Bronchial epithelial cell (primary cell): ENCODE results near the gene CXCL1. TPM values are rescaled to one million over a fixed set of nuclear protein-coding genes. Genes with fewer than 3 reads are reported as not detected.
A peak's percentile ranks its signal among the peaks of the same experiment; 100 is the strongest.

Experiments
- DNase-seq: peaks from one replicate; pipeline ENCODE4 v3.0.0-alpha.2; 2010; ENCODE audit warnings: low read depth
- FAIRE-seq: peaks from 2 replicates; lab custom pipeline; 2011; peaks lifted over from hg19 to GRCh38; lab: Jason Lieb, UNC
- H3K27me3 ChIP-seq: 2 replicates; pipeline ENCODE4 v1.5.1; 2011; ENCODE audit warnings: low read length; ENCODE audit not compliant: control insufficient read depth, insufficient read depth
- H3K36me3 ChIP-seq: 2 replicates; pipeline ENCODE4 v1.5.1; 2011; ENCODE audit warnings: low read length; ENCODE audit not compliant: control insufficient read depth, insufficient read depth
- H3K4me3 ChIP-seq: 2 replicates; pipeline ENCODE4 v1.5.1; 2011; ENCODE audit warnings: mild to moderate bottlenecking, low read depth, low read length, control low read depth
- total RNA-seq: library from RNA; depleted of rRNA; stranded (reverse); fragments of >200 nt; gene quantifications from 2 replicates; pipeline ENCODE4 v1.2.1, GENCODE V29; 2014
- TF ChIP-seq, protein P1 (sequence below): IDR thresholded peaks from 2 replicates; pipeline ENCODE4 v1.5.1; 2011; ENCODE audit warnings: mild to moderate bottlenecking, moderate library complexity, low read length, control low read depth, inconsistent platforms; ENCODE audit not compliant: insufficient read depth, severe bottlenecking

Gene CXCL1
- total RNA-seq, 1 donor from 2014 or later: 4.2 TPM

DNA sequence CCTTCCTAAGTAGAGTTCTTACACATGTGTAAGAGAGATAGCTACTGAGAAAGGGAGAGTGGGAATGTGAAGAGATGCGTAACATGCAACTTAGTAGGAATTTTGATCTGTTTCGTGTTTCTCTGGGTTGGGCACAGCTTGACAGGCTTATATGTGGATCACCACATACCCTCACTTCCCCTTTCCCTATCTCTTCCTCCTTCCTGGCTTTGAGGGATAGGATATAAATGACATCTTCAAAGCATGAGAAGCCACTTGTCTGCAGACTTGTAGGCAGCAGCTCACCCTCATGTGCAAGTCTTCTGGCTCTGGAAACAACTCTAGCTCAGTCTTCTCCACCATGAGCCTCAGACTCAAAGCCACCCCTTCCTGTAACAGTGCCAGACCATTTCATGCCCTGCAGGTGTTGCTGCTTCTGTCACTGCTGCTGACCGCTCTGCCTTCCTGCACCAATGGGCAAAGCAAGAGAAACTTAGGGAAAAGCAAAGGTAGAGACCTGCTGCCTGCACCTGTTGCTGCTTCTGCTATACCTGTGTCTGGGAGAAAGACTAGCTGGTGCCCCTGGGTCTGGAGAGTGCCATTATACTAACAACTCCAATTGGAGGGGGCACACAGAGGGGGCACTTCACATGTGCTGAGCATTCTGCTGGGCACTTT is 21.5 kb upstream of the CXCL1 start:
- H3K36me3 ChIP-seq: no peaks in the 10 kb centered on the region
- H3K27me3 ChIP-seq: no peaks in the 10 kb centered on the region
- FAIRE-seq (no peak), DNase-seq (no peak)
- no peak overlapping the region for H3K4me3 ChIP-seq
- TF ChIP-seq, protein P1, sequence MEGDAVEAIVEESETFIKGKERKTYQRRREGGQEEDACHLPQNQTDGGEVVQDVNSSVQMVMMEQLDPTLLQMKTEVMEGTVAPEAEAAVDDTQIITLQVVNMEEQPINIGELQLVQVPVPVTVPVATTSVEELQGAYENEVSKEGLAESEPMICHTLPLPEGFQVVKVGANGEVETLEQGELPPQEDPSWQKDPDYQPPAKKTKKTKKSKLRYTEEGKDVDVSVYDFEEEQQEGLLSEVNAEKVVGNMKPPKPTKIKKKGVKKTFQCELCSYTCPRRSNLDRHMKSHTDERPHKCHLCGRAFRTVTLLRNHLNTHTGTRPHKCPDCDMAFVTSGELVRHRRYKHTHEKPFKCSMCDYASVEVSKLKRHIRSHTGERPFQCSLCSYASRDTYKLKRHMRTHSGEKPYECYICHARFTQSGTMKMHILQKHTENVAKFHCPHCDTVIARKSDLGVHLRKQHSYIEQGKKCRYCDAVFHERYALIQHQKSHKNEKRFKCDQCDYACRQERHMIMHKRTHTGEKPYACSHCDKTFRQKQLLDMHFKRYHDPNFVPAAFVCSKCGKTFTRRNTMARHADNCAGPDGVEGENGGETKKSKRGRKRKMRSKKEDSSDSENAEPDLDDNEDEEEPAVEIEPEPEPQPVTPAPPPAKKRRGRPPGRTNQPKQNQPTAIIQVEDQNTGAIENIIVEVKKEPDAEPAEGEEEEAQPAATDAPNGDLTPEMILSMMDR: no peak

DNA sequence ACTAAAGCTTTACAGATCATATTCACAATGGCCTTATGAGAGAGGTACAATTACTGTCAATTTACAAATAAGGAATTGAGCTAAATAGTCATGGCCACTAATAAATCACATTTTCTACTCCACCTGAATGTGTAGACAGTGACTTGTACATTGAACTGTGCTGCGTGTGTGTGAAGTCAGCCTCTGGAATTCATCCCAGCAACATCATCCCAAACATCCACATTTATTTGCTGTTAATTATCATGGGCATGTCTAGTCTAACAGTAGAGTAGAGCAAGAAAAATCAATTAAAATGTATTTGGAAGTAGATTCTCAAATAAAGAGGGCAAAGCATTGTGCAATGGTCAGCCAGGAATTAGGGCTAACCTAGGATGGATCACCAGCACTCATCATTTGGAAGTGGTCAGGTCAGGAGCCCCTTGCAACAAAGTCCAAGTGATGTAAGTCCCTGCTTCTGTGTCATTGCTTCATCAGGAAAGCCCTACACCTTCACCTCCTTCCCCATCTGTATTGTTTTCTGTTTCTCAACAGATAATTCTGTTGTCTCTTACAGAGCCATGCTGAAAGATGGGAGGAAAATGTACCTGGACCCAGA is 20.9 kb upstream of the CXCL1 start:
- DNase-seq (no peak), FAIRE-seq (no peak)
- Histone ChIP-seq H3K4me3 (no peak overlapping the region), H3K36me3 (no peaks in the 10 kb centered on the region), H3K27me3 (no peaks in the 10 kb centered on the region)
- TF ChIP-seq, protein P1: no peak

DNA sequence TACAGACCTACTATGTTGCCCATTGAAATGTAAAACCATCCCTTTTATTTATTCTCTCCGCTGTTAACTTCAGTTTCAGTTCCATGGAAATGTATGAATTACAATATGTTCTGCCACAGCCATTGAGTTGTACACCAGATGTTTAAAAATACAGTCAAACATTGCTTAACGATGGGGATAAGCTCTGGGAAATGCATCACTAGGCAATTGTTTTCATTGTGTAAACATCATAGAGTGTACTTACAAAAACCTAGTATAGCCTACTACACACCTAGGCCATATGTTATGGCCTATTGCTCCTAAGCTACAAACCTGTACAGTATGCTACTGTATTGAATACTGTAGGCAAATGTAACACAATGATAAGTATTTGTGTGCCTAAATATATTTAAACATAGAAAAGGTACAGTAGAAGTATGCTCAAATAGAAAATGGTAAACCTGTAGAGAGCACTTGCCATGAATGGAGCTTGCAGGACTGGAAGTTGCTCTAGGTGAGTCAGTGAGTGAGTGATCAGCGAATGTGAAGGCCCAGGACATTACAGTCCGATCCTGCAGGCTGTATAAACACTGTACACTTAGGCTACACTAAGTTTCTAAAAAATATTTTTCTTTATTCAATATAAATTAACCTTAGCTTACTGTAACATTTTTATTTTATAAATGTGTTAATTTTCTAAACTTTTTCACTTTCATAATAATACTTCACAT is 18.8 kb upstream of the CXCL1 start:
- Histone ChIP-seq H3K36me3 (no peaks in the 10 kb centered on the region), H3K27me3 (no peaks in the 10 kb centered on the region), H3K4me3 (no peak overlapping the region)
- peak; percentile 52 for FAIRE-seq
- TF ChIP-seq, protein P1: no peak
- peak; percentile 61 for DNase-seq

DNA sequence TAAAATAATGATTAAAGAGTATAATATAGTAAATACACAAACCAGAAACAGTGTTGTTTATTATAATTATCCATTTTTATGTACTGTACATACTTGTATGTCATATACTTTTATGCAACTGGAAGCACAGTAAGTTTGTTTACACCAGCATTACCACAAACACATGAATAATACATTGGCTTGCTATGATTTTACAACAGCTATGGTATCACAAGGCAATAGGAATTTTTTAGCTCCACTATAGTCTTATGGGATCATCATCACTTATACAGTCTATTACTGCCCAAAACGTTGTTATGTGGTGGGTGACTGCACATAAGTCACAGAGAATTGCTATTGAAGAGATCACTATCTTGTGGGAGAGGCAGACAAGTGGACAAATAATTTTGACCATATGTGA is 17.9 kb upstream of the CXCL1 start:
- H3K27me3 ChIP-seq: no peaks in the 10 kb centered on the region
- DNase-seq (no peak), FAIRE-seq (no peak)
- TF ChIP-seq, protein P1: no peak
- H3K36me3 ChIP-seq: no peaks in the 10 kb centered on the region
- H3K4me3 ChIP-seq: no peak overlapping the region

DNA sequence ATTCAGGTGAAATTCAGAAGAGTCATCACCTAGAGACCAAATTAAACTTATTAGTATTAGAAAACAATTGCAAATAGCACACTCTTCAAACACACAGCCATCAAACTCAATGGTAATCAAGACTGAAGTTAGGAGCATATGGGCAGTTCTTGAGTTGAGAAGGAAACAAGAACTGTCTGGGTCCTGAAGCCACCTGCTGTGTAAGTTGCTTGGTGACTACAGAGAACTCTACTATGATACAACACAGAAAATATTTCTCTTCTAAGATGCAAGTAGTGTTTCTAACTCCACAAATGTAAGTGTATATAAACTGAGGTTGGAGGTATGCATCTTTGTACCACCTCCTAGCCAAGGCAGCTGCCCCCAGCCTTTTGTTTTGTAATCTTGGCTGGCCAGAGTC is 16.4 kb upstream of the CXCL1 start:
- TF ChIP-seq, protein P1: no peak
- Histone ChIP-seq H3K4me3 (no peak overlapping the region), H3K27me3 (no peaks in the 10 kb centered on the region), H3K36me3 (no peaks in the 10 kb centered on the region)
- no peak for DNase-seq
- no peak for FAIRE-seq
